B cell (primary cell): ENCODE data around the gene TMEM35B.
"Not testable (repeated sequence)": the region's sequence is repeated elsewhere in the genome, so short reads cannot be mapped to it uniquely, and the experiment has no call there.

ENCODE experiments used
- CTCF ChIP-seq: fragments of 200-600 bp; IDR thresholded peaks from one replicate; pipeline ENCODE4 v1.8.0; 2022; ENCODE audit warnings: antibody characterized with exemption, mild to moderate bottlenecking
- EZH2 ChIP-seq: IDR thresholded peaks from 2 replicates; pipeline ENCODE4 v1.6.1; 2012; ENCODE audit warnings: borderline replicate concordance, low read depth, mild to moderate bottlenecking, moderate library complexity, low read length; ENCODE audit not compliant: insufficient read depth, poor library complexity, severe bottlenecking

- TF ChIP-seq EZH2, CTCF: not testable (repeated sequence)
These were observed 36.4 kb downstream of the TMEM35B start for GRCh38 chr1:34948739-34949138.
